SK-MEL-5 (cell line): ENCODE results near the gene DENND6B. TPM values are rescaled to one million over a fixed set of nuclear protein-coding genes. Genes with fewer than 3 reads are reported as not detected.

Source experiments
- DNase-seq: peaks from one replicate; pipeline ENCODE4 v3.0.0-alpha.2; 2016; ENCODE audit warnings: low read depth, low spot score
- in situ Hi-C: cut with HindIII; loops from 2 replicates; pipeline ENCODE4 v1.10.0; 2016; ENCODE audit warnings: low sequenced_read_pairs, high pct_unique_total_duplicates, low pct_unique_long_range_greater_than_20kb
- total RNA-seq: library from RNA; depleted of rRNA; stranded (reverse); fragments of >200 nt; shearing (Covaris generic); gene quantifications from 2 replicates; pipeline ENCODE4 v1.2.3, GENCODE V29; 2014

DENND6B gene
- total RNA-seq, 1 experiment from 2014 or later: 0.66 TPM

GRCh38 chr22:50298937-50299784 is 27.7 kb downstream of the DENND6B start:
- in situ Hi-C loops: no loop called here
- no peak for DNase-seq

GRCh38 chr22:50298266-50298637 is 28.6 kb downstream of the DENND6B start:
- in situ Hi-C loops: no loop called here
- no peak for DNase-seq

GRCh38 chr22:50297510-50298265 is 29.1 kb downstream of the DENND6B start:
- DNase-seq: no peak
- in situ Hi-C loops: no loop called here

- DNase-seq: no peak
- in situ Hi-C loops: no loop called here
Observed at GRCh38 chr22:50296658-50297490, 29.9 kb downstream of the DENND6B start.

- in situ Hi-C loops: no loop called here
- DNase-seq: no peak
Observed at GRCh38 chr22:50294319-50294656, 32.5 kb downstream of the DENND6B start.

- in situ Hi-C loops: no loop called here
- DNase-seq: no peak
Observed at GRCh38 chr22:50293441-50294318, 33.1 kb downstream of the DENND6B start.

GRCh38 chr22:50292643-50293440 is 34.0 kb downstream of the DENND6B start:
- no peak for DNase-seq
- in situ Hi-C loops: no loop called here

- in situ Hi-C loops: no loop called here
- DNase-seq: no peak
Observed at GRCh38 chr22:50289942-50290630, 36.7 kb downstream of the DENND6B start.

GRCh38 chr22:50289151-50289941 is 37.5 kb downstream of the DENND6B start:
- DNase-seq: no peak
- in situ Hi-C loops: no loop called here

- DNase-seq: no peak
- in situ Hi-C loops: no loop called here
Observed at GRCh38 chr22:50287731-50288130, 39.1 kb downstream of the DENND6B start.

- in situ Hi-C loops: no loop called here
Observed at GRCh38 chr22:50286701-50287318, 40.0 kb downstream of the DENND6B start.

GRCh38 chr22:50286275-50286674 is 40.5 kb downstream of the DENND6B start:
- no peak for DNase-seq
- in situ Hi-C loops: no loop called here

More at GRCh38 chr22:50286701-50287318, 40.0 kb downstream of the DENND6B start:
- no peak for DNase-seq

- in situ Hi-C loops: no loop called here
- no peak for DNase-seq
Observed at GRCh38 chr22:50285568-50286229, 41.1 kb downstream of the DENND6B start.

GRCh38 chr22:50284479-50284878 is 42.3 kb downstream of the DENND6B start:
- in situ Hi-C loops: no loop called here
- no peak for DNase-seq
